GM18507 (cell line): ENCODE measurements around the gene AQP12A.

Experiments used
- DNase-seq: peaks from one replicate; pipeline ENCODE4 v3.0.0; 2011; ENCODE audit warnings: low read depth; ENCODE audit not compliant: insufficient read length; ENCODE audit errors: extremely low spot score
- FAIRE-seq: peaks from 2 replicates; lab custom pipeline; 2011; peaks lifted over from hg19 to GRCh38; lab: Jason Lieb, UNC

AQP12A gene

GRCh38 chr2:240718896-240719490 lies 27.3 kb downstream of the AQP12A start:
- FAIRE-seq (no peak), DNase-seq (no peak)

- no peak for FAIRE-seq
Measured at GRCh38 chr2:240719676-240720545, 28.2 kb downstream of the AQP12A start.

GRCh38 chr2:240720686-240721595 lies 29.3 kb downstream of the AQP12A start:
- no peak for DNase-seq
- no peak for FAIRE-seq

More at GRCh38 chr2:240719676-240720545, 28.2 kb downstream of the AQP12A start:
- no peak for DNase-seq

GRCh38 chr2:240721596-240722180 lies 30.0 kb downstream of the AQP12A start:
- FAIRE-seq (no peak), DNase-seq (no peak)

- FAIRE-seq, result no peak
- DNase-seq, result no peak
Measured at GRCh38 chr2:240722376-240722775, 30.7 kb downstream of the AQP12A start.

- DNase-seq, result no peak
- no peak for FAIRE-seq
Measured at GRCh38 chr2:240722796-240723735, 31.4 kb downstream of the AQP12A start.

- FAIRE-seq (no peak), DNase-seq (no peak)
Measured at GRCh38 chr2:240723851-240724250, 32.2 kb downstream of the AQP12A start.

GRCh38 chr2:240724431-240724830 lies 32.8 kb downstream of the AQP12A start:
- FAIRE-seq, result no peak
- DNase-seq, result no peak

- DNase-seq (no peak), FAIRE-seq (no peak)
Measured at GRCh38 chr2:240725266-240725665, 33.6 kb downstream of the AQP12A start.

GRCh38 chr2:240725671-240726070 lies 34.0 kb downstream of the AQP12A start:
- FAIRE-seq, result no peak
- no peak for DNase-seq

GRCh38 chr2:240726876-240727275 lies 35.2 kb downstream of the AQP12A start:
- FAIRE-seq, result no peak

GRCh38 chr2:240727439-240727838 lies 35.8 kb downstream of the AQP12A start:
- FAIRE-seq (no peak), DNase-seq (no peak)

More at GRCh38 chr2:240726876-240727275, 35.2 kb downstream of the AQP12A start:
- DNase-seq, result no peak

GRCh38 chr2:240727913-240728312 lies 36.2 kb downstream of the AQP12A start:
- no peak for DNase-seq
- no peak for FAIRE-seq

- no peak for DNase-seq
Measured at GRCh38 chr2:240728361-240728760, 36.7 kb downstream of the AQP12A start.

GRCh38 chr2:240728827-240729226 lies 37.2 kb downstream of the AQP12A start:
- FAIRE-seq (no peak), DNase-seq (no peak)

More at GRCh38 chr2:240728361-240728760, 36.7 kb downstream of the AQP12A start:
- no peak for FAIRE-seq

- no peak for FAIRE-seq
Measured at GRCh38 chr2:240730501-240731177, 39.0 kb downstream of the AQP12A start.

GRCh38 chr2:240731178-240731545 lies 39.5 kb downstream of the AQP12A start:
- FAIRE-seq, result no peak

More at GRCh38 chr2:240730501-240731177, 39.0 kb downstream of the AQP12A start:
- no peak for DNase-seq

GRCh38 chr2:240732184-240732583 lies 40.5 kb downstream of the AQP12A start:
- FAIRE-seq (no peak), DNase-seq (no peak)

More at GRCh38 chr2:240731178-240731545, 39.5 kb downstream of the AQP12A start:
- no peak for DNase-seq
